NCI-H446 (cell line): Measurements from ENCODE around the gene PMF1.

Source experiments
- DNase-seq, 2 experiments: peaks; one replicate each; lab custom pipeline; 2025; lab: John Stamatoyannopoulos, UW

PMF1 gene

GRCh38 chr1:156266051-156266450, 53.2 kb downstream of the PMF1 start:
- no peak for DNase-seq

GRCh38 chr1:156268336-156268735, 55.5 kb downstream of the PMF1 start:
- no peak for DNase-seq

- DNase-seq, result no peak
Measured at GRCh38 chr1:156270314-156270713, 57.5 kb downstream of the PMF1 start.

- no peak for DNase-seq
Measured at GRCh38 chr1:156276532-156276931, 63.7 kb downstream of the PMF1 start.

- DNase-seq, result no peak
Measured at GRCh38 chr1:156276966-156277381, 64.2 kb downstream of the PMF1 start.

GRCh38 chr1:156279837-156280236, 67.0 kb downstream of the PMF1 start:
- DNase-seq, result no peak

GRCh38 chr1:156281281-156281680, 68.5 kb downstream of the PMF1 start:
- DNase-seq, result no peak

GRCh38 chr1:156281693-156282478, 69.1 kb downstream of the PMF1 start:
- no peak for DNase-seq

GRCh38 chr1:156282479-156283222, 69.8 kb downstream of the PMF1 start, which contains the start of gene SMG5:
Gene SMG5 (minus strand): TSS chr1:156282825. CDS start chr1:156282680, 145 bp downstream.
- peak; percentile 97 to 99 for DNase-seq

- no peak for DNase-seq
Measured at GRCh38 chr1:156283521-156283920, 70.7 kb downstream of the PMF1 start.

GRCh38 chr1:156284112-156284511, 71.3 kb downstream of the PMF1 start, which contains the start of gene TMEM79:
Gene TMEM79 (plus strand): TSS chr1:156284325. CDS start chr1:156285227, 902 bp downstream.
- no peak for DNase-seq

GRCh38 chr1:156284757-156285156, 72.0 kb downstream of the PMF1 start:
- no peak for DNase-seq

- DNase-seq, result no peak
Measured at GRCh38 chr1:156285437-156285836, 72.6 kb downstream of the PMF1 start.

GRCh38 chr1:156286061-156286460, 73.3 kb downstream of the PMF1 start:
- no peak for DNase-seq
